ENCODE data around the gene DPP8. TPM values are rescaled to one million over a fixed set of nuclear protein-coding genes. Genes with fewer than 3 reads are reported as not detected.
"Not testable (repeated sequence)": the region's sequence is repeated elsewhere in the genome, so short reads cannot be mapped to it uniquely, and the experiment has no call there.

DPP8 gene
- total and polyA plus RNA-seq, 10 donors = 6.0 to 74.6 (median 53.2) TPM

GRCh38 chr15:65399001-65399706, 118.3 kb downstream of the DPP8 start:
- H3K36me3 ChIP-seq = no peaks in the 10 kb centered on the region
- H3K27ac ChIP-seq = no peak overlapping the region
- 87 to 92% (median 90%) methylated on average over 11 of the region's 11 CpGs for WGBS, 5 donors
- no peak for DNase-seq
- intact Hi-C loops (cut with DNase I; ENCODE audit: low total_unique reads) = no loop called here
- TF ChIP-seq POLR2AphosphoS5 (IDR thresholded peaks at IDR 0.05) (no peak), CTCF (IDR thresholded peaks at IDR 0.05 in 8 of 11, conservative IDR thresholded peaks at IDR 0.05 in 3 of 11) (no peak), POLR2A (IDR thresholded peaks at IDR 0.05) (no peak)
- H3K27me3 ChIP-seq (replicated peaks in 1 of 7) = peaks cover 0 to 78% (median 30%) of the 10 kb centered on the region in 7 donors
- no peak overlapping the region for H3K4me3 ChIP-seq
- peaks cover 0 to 32% (median 23%) of the 10 kb centered on the region in 6 donors for H3K4me1 ChIP-seq
- H3K9me3 ChIP-seq = no peaks in the 10 kb centered on the region

- H3K27ac ChIP-seq; H3K36me3 ChIP-seq; H3K9me3 ChIP-seq; DNase-seq; H3K4me3 ChIP-seq; intact Hi-C loops (cut with DNase I; ENCODE audit: low total_unique reads): not testable (repeated sequence)
- WGBS, 5 donors = 91 to 97% (median 93%) methylated on average over 16 of the region's 16 CpGs
- peaks cover 0 to 32% (median 23%) of the 10 kb centered on the region in 6 donors for H3K4me1 ChIP-seq
- peaks cover 0 to 83% (median 30%) of the 10 kb centered on the region in 7 donors for H3K27me3 ChIP-seq (replicated peaks in 1 of 7)
Observed at GRCh38 chr15:65398486-65398885, 119.0 kb downstream of the DPP8 start.

- no peak for DNase-seq
- H3K9me3 ChIP-seq = no peaks in the 10 kb centered on the region
- intact Hi-C loops (cut with DNase I; ENCODE audit: low total_unique reads) = no loop called here
- 18 to 28% (median 23%) methylated on average over 10 of the region's 10 CpGs for WGBS, 5 donors
- H3K27ac ChIP-seq = no peak overlapping the region
- no peak overlapping the region for H3K4me3 ChIP-seq
- peaks cover 0 to 84% (median 30%) of the 10 kb centered on the region in 7 donors for H3K27me3 ChIP-seq (replicated peaks in 1 of 7)
- H3K36me3 ChIP-seq = no peaks in the 10 kb centered on the region
- peaks cover 0 to 31% (median 23%) of the 10 kb centered on the region in 6 donors for H3K4me1 ChIP-seq
- TF ChIP-seq CTCF (IDR thresholded peaks at IDR 0.05 in 8 of 11, conservative IDR thresholded peaks at IDR 0.05 in 3 of 11) = no peak
- no peak for TF ChIP-seq POLR2AphosphoS5 (IDR thresholded peaks at IDR 0.05)
- TF ChIP-seq POLR2A (IDR thresholded peaks at IDR 0.05) = no peak
Observed at GRCh38 chr15:65396965-65397317, 120.5 kb downstream of the DPP8 start.

- H3K27ac ChIP-seq = no peak overlapping the region
- H3K4me1 ChIP-seq = peaks cover 0 to 26% (median 21%) of the 10 kb centered on the region in 6 donors
- no peaks in the 10 kb centered on the region for H3K36me3 ChIP-seq
- H3K27me3 ChIP-seq (replicated peaks in 1 of 7) = peaks cover 0 to 84% (median 30%) of the 10 kb centered on the region in 7 donors
- no peak for TF ChIP-seq CTCF (IDR thresholded peaks at IDR 0.05 in 8 of 11, conservative IDR thresholded peaks at IDR 0.05 in 3 of 11)
- no peak for TF ChIP-seq POLR2A (IDR thresholded peaks at IDR 0.05)
- no peak for TF ChIP-seq POLR2AphosphoS5 (IDR thresholded peaks at IDR 0.05)
- WGBS, 5 donors = 15 to 36% (median 20%) methylated on average over 33 to 34 of the region's 34 CpGs
- H3K4me3 ChIP-seq = peak overlapping the region in 2 of 8 donors; percentile 4 to 58
- intact Hi-C loops (cut with DNase I; ENCODE audit: low total_unique reads) = no loop called here
- no peaks in the 10 kb centered on the region for H3K9me3 ChIP-seq
- no peak for DNase-seq
Observed at GRCh38 chr15:65396283-65396964, 121.1 kb downstream of the DPP8 start.
